T-helper 1 cell (primary cell): Measurements from ENCODE around the gene DCAF4.
A peak's percentile ranks its signal among the peaks of the same experiment; 100 is the strongest.

ENCODE experiments used
- DNase-seq, 5 donors: peaks; one replicate each; pipeline ENCODE4 v3.0.0-alpha.2; 2012 to 2020
- total RNA-seq, 4 donors: gene quantifications; one replicate each; lab custom pipeline; 2026; lab: John Stamatoyannopoulos, UW

The DCAF4 gene, protein sequence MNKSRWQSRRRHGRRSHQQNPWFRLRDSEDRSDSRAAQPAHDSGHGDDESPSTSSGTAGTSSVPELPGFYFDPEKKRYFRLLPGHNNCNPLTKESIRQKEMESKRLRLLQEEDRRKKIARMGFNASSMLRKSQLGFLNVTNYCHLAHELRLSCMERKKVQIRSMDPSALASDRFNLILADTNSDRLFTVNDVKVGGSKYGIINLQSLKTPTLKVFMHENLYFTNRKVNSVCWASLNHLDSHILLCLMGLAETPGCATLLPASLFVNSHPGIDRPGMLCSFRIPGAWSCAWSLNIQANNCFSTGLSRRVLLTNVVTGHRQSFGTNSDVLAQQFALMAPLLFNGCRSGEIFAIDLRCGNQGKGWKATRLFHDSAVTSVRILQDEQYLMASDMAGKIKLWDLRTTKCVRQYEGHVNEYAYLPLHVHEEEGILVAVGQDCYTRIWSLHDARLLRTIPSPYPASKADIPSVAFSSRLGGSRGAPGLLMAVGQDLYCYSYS
- total RNA-seq, result 10.2 to 28.1 (median 16.2) reads per million in 4 donors

DNA sequence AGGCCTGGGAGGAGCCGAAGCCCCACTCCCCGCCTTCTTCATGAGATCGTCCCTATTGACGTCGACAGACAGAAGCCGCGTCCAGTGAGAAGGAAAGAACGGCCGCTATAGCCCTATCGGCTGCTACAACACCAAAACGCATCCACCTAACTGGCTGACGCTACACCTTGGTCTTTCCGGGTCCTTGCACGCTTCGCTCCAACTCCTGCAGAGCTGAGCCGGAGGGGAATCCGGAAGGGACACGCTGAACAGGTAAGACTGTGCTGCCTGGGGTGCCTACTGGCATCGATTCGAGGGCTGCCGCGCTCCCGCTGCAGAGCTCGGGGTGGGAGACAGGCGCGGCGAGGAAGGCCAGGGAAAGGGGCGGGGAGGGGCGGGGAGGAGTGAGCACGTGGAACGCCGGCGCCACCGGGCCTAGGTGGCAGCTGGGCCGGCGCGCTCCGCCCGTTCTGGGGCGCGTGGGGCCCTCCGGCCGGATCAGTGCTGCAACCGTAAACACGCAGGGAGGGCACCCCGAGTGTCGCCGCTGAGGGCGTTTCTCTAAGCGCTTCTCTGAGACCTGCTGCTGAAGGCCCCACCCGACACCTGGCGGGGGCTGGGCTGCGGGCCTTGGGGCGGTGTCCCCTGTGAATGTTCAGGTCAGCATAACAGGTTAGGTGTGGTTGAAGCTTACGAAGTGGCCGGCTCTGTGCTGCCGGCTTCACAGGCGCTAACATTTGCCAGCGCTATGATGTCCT lies at the start of gene DCAF4:
Gene DCAF4 (plus strand): TSS at position 173 of the 737 bp plus-strand sequence. CDS start 11,515 bp downstream, outside the sequence.
- DNase-seq, result peak; percentile 85 to 97 (median 92)

DNA sequence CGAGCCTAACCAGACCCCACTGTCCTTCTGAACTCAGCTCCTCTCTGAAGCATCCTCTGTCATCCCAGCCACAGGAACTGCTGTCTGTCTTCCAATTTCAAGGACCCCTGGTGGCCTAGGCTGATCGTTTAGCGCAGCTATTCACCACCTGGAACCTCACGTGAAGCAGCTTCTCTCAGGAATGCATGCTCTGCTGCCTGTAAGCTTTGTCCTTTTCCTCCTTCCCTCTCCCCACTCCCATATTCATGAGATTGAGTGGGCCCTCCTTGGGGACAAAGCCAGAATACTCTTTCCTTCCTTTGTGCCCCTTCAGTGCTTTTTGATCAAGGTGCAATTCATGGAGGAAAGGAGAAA lies 49.6 kb upstream of the DCAF4 start:
- no peak for DNase-seq

DNA sequence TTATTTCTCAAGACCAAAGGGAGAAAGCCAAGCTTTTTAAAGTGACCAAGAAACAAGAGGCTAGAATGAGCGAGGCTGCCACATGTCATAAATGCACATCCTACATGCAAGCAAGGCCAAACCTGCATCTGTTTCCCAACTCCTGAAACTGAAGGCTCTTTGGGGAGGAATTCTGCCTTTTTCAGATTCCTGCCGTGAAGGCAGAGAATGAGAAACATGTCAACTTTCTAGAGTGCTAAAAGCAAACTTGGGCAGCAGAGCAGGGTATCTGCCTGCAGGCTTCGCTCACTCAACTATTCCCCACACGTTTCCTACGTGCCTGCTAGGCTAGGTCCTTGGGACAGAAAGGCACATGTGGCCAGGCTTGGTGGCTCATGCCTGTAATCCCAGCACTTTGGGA lies 47.5 kb upstream of the DCAF4 start:
- no peak for DNase-seq

DNA sequence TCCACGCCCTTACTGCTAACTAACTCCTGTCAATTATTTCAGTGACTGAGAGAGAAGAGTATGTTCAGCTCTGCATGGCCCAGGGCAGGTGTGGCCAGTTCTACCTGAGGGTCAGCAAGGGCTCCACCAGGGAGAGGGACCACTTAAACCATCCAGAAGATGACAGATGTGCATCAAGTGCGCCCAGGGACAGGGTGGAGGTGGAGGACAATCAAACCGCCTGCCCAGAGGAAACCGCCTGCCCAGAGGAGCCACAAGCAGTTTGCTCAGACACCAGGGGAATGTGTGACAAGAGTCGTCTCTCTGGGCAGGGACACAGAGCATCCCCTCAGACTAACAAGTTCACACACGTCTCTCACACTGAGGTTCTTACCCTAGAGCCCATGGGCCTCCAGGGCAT lies 46.8 kb upstream of the DCAF4 start:
- no peak for DNase-seq

DNA sequence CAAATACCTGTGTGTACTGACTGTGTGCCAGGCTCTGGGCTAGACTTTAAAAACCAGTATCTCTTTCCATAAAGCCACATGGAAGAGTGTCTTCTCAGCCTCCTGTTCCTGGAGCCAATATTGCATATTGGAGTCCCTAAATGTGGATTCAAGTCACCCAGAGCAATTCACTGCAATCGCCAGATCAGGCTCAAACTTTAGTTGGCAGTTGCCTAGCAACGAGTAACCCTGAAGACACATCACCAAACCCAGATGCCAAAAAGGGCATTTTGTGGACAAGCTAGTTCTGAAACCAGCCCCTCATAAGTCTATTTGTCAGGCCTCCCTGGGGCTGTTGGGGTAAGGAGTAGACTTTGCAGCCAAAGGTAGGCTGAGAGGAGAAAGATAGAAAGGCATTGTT lies 46.1 kb upstream of the DCAF4 start:
- DNase-seq, result no peak

DNA sequence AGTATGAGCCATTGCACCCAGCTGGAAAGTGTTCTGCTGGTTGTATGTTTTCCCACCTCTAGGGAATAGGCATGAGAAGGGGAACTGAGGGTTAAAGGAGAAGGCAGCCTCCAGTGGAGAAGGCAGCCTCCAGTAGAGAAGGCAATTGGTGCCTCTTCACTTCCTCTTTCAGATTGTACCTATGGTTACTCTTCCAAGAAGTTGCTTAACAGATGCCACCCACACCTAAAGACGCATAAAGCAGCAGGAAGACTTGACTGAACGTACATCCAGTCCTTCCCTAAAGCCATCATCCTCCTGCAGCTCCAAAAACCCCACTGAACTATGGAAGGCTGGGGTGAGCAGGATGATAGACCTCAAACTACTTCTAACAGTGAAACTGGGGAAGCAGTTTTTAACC lies 45.4 kb upstream of the DCAF4 start:
- DNase-seq, result peak in 1 of 5 donors; percentile 24

DNA sequence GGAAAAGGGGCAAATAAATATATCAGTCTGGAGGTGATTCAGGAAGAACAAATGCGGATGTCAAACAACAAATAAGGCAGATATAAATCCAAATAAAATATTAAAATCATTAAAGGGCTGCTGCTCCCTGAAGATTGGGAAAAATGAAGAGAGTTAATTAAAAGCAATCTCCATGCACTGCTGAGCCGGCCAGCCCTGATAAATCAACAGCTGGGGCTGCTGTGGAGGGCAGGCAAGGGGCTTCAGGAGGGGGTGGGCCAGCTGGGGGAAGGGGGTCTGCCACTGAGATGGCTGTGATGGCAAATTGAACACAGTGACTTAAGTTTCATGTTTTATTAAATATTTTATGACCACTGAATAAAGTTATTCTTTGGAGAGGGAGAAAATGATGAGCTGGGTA lies 44.7 kb upstream of the DCAF4 start:
- DNase-seq, result no peak

DNA sequence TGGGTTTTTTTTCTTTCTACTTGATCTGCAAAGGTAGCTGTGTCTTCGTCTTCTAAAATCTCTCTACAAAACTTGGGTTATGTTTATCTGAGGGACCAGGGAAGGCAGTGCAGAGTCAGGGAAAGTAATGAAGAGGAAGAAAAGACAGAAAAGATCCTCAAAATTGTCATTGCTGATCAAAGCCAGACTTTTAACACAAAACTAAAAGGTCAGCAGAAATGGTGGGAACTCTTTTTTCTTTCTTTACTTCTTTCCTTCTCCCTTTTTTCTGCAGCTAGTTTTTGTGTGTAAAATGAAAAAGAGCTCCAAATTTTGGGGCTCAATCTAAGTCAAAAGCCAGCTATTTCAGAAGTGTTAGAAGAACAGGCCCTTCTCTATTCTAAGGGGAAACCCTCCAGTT lies 44.2 kb upstream of the DCAF4 start:
- no peak for DNase-seq

DNA sequence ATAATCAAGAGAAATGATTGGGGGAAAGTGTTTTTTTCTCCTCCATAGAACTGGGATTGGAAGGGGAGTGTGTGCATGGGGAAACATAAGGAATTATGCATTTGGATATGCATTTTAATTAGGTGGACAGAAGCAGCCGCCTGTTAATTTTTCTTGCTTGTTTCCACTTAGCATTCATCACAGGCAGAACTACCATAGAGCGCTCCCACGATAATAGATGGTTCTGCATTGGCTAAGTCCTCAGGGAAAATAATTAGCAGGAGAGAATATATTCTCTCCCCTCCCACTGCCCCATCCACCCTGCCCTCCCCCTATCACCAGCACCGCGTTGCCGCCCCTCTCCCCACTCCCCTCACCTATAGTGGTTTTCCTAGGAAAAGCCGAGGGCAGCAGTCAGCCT lies 43.8 kb upstream of the DCAF4 start:
- no peak for DNase-seq

DNA sequence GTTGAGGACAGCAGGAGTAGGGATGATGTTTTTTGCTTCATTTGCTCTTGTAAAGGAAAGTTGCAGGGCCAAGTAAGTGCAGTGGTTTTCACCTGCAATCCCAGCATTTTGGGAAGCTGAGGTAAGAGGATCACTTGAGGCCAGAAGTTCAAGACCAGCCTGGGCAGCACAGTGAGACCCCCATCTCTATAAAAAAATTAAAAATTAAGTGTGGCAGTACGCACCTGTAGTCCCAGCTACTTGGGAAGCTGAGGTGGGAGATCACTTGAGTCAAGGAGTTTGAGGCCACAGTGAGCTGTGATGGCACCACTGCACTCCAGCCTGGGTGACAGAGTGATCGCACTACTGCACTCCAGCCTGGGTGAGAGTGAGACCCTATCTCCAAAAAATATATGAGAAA lies 43.2 kb upstream of the DCAF4 start:
- DNase-seq, result no peak

DNA sequence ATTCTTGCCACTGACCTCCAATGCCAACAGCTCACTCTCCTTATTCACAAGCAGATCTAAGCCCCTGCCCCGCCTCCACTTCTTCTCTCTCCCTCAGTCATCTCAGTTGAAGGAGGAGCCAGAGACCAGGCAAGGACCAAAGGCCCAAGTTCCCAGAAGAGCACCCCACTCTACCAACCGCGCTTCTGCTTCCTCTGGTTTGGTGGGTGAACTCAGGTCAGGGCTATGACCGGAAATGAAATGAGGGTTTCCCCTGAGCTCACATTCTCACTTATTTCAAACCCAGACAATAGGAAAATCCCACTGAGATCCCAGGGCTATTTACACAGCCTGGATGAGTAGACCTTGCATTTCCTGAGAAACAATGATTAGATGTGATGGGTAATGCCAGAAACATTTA lies 42.3 kb upstream of the DCAF4 start:
- peak in 1 of 5 donors; percentile 51 for DNase-seq

DNA sequence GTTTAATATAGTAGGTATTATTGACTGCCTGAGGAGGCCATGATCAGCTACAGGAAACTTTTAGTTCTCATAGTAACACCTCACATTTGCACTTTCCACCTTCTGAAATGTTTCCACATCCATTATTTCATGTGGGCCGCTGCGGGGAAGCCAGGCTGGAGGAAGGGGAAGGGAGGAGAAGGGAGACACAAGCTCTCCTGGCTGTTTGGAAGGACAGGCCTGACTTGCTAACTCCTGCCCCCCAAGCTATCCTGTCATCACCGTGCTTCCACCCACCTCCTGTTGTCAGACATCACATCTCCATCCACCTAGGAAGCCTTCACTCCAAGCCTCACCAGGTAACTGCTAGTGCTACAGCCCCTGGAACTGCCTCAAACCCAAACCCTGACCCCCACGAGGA lies 41.9 kb upstream of the DCAF4 start:
- DNase-seq, result no peak

DNA sequence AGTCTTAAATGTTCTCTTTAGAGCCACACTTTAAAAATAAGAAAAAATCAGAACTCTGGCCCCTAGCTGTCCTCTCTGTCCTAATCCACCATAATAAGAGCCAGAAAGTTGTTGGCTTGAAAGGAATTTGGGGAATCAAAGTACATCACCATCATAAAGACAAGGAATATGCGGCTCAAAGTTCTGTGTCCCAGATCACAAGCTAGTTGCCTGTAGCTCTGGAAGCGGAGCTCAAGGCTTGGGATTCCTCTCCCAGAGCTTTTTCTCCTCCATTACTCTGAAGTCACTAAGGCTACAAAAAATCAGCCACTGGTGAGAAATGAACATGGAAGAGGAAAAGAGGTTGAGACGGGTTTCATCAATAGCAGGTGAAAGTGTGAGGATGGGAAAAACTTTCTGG lies 38.8 kb upstream of the DCAF4 start:
- no peak for DNase-seq

DNA sequence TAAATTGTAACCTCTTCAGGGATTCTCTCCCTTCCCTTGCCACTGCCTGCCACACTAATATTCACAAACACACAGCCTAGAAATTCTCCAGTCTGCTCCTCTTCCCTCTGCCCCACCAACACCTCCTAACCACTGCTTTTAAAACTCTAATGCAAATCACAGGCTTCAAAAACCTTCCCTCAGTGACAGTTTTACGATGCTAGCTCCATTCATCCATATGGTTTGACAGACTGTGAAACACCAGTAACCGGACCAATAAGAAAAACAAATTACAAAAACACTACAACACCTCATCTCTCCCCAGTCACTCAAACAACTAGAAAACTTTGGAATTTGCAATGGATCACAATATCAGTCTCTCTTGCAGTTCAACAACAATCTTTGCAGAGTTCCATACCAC lies 38.1 kb upstream of the DCAF4 start:
- DNase-seq, result no peak

DNA sequence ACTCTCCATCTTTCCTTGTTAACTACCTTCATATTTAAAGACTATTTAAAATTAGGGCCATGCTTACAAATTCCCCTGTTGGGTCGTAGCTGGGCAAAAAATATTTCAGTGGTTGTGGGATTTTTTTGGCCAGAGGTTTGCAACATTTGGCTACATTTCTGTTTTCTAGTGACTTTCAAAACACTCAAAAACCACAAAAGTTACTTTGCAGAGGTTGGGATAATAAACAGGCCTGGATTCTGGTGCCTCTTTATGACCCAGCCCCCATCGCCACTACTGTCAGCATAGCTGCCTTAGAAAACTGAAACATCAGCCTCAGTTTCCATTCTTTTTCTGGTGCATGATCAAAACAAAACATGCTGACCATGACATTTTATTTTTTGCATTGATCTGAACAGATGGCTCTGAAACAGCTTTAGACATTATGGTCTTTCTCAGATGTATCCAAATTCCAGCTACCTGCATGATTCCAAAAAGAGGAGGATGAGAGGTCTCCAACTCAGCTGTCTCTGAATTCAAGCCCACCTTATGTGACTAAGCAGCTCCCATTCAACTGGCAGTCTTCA lies 37.5 kb upstream of the DCAF4 start:
- no peak for DNase-seq

DNA sequence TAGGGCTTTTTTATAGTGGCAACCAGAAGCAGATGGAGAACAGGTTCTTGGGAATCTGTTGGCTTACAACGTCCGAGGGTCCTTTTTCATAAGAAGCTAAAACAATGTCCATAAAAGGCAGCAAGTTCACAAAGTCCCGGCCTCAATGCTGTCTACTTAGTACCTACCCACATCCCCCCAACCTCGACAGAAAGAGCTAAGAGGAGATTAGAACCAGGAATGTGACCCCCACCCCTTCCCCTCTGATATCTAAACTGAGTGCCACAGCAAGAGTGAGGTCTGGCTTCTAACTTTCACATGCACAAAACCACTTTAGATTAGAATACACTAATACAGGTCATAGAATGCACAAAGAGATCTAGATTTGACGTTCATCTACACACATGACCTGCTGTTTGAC lies 36.9 kb upstream of the DCAF4 start:
- no peak for DNase-seq

DNA sequence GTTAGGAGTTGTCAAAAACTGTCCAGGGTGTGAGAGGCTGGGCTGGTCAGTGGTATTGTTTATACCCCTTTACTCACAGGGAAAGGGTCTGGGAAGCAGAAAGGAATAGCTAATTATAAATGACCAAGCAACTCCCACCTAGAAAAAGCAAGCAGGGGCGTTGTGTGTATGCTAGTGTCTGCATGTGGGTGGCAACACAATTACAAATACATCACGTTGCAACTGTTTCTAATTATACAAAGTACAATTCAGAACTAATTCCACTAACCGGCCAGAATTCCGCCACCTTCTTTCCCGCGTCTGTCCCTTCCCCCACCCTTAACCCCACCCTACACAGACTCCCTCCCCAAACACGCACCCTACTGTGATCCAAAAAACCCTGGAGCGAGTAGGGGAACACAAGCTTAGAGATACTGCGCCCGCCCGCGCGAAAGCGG lies 34.6 kb upstream of the DCAF4 start:
- no peak for DNase-seq

DNA sequence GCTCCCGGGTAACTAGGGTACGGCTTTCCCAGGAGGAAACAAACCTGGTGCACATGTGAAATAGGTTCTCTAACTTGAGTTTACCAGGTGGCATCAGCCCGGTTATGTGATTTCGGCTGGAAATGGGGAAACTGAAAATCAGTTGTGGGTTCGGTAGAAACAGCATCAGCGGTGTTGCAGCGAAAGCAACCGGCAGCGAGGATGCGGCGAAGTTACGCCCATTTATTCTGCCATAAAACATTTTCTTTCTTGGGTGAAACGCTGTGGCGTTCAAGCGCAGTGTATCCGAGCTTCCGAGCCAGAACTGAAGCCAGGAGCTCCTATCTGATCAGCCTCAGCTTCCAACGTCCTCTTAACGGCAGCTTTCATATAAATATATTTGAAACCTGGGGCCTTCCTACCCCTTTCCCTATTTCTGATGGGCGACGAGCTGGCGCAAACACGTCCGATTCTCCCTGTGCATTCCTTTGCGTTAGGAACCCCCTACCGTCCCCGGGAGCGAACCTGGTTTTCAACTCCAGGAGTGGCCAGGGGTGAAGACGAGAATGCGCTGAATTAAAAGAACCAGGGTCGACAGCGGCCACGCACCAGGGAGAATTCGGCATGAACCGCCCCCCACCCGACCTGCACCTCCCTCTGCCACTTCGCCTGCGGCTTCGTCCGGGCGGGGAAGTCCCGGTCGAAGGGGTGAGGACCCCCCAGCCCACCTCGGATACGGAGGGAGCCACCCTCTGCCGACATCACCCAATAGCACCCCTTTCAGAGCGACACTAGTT lies 34.0 kb upstream of the DCAF4 start:
- peak in 3 of 5 donors; percentile 4 to 48 (median 13) for DNase-seq

DNA sequence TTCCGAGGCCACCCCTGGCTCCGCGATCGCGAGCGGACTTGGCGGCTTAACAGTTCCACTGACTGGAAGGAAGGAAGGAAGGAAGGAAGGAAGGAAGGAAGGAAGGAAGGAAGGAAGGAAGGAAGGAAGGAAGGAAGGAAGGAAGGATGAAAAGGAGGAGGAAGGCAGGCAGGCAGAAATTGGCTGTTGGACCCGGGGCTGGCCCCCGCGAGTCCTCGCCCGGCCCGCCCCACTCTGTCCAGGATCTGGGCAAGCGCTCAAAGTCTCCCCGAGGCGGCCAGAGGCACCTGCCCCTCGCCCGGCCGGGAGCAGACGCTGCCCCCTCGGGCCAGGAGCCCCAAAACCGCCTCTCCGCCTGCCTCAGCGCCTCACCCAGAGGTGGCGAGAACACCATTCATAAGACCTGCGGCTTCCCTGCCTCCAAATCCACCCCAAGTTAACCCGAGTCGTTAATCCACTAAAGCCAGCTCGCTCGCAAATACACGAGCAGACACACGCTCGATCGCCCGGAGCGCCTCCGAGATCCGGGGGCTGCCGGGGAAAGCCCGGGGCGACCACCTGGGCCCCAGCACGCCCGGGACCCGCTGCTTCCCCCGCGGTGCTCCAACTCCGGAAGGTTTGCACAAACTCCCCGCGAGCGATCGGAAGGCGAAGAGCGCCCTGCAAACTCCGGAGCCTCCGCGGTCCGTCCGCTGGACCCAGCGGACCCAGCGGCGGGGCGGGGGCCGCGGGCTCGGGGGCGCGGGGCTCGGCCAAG lies 33.2 kb upstream of the DCAF4 start:
- peak in 4 of 5 donors; percentile 14 to 23 (median 18) for DNase-seq

DNA sequence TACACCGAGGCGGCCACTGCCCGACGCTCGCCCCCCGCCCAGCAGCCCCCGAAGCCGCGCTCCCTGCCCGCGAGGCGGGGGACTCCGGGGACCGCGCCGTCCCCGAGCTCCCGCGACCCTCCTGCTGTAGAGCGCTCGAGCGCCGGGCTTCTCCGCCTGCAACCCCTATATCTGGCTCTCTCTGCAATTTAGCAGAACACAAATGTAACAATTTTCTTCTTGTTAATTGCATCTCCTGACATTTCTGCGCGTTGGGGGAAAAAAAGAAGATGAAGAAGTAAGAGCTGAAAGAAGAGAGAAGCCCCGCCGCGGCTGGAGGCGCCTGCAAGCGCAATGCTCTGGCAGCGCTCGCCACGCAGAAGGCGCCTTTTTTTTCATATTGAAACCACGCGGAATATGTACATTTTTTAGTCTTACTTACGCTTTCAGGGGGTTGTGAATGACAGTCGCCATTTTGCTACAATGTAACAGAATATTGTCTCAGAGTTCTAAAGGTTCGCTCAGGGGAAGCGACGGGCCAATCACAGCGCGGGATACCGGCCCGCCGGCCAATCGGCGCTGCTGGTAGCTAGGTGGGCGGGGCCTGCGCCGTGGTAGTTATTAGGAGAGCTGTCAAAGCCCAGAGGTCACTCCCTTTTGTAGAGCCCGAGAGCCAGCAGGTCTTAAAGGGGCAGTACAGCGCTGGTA lies 32.5 kb upstream of the DCAF4 start, which contains the start of gene DPF3:
Gene DPF3 (minus strand): TSS at position 466 of the 687 bp plus-strand sequence. CDS start 13 bp downstream, at position 453.
- peak; percentile 82 to 94 (median 87) for DNase-seq

DNA sequence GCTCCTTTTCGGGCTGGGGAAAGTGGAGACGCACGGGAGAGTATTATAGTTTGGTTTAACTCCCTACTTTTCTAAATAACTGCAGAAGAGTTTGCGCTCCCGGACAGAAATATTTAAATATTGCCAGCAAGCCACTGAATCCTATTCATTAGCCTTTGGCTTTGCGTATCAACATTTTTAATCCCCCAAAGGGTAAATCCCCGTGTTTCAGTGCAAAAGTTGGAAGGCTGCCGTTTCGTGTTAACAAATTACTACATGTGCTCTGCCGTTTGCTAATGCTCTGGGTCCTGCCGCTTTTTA lies 32.0 kb upstream of the DCAF4 start:
- no peak for DNase-seq
